Measurements from ENCODE around the gene PAPOLG.

The PAPOLG gene

GRCh38 chr2:60837123-60837522 is 81.1 kb downstream of the PAPOLG start:
- no peak for TF ChIP-seq CTCF (IDR thresholded peaks at IDR 0.05; ENCODE audit: low read depth, low read length)

GRCh38 chr2:60838481-60838880 is 82.4 kb downstream of the PAPOLG start:
- Histone ChIP-seq H3K27ac (no peak overlapping the region), H3K36me3 (no peaks in the 10 kb centered on the region), H3K4me3 (ENCODE audit: low read depth, low read length) (no peak overlapping the region), H3K27me3 (ENCODE audit: insufficient read depth, low read depth, severe bottlenecking) (no peaks in the 10 kb centered on the region), H3K9me3 (ENCODE audit: severe bottlenecking) (no peaks in the 10 kb centered on the region)
- no peak for TF ChIP-seq CTCF (IDR thresholded peaks at IDR 0.05; ENCODE audit: low read depth, low read length)
- DNase-seq: no peak

More at GRCh38 chr2:60837123-60837522, 81.1 kb downstream of the PAPOLG start:
- no peak for DNase-seq
- no peaks in the 10 kb centered on the region for H3K36me3 ChIP-seq
- H3K4me3 ChIP-seq (ENCODE audit: low read depth, low read length): no peak overlapping the region
- H3K27ac ChIP-seq: no peak overlapping the region
- no peaks in the 10 kb centered on the region for H3K27me3 ChIP-seq (ENCODE audit: insufficient read depth, low read depth, severe bottlenecking)
- no peaks in the 10 kb centered on the region for H3K9me3 ChIP-seq (ENCODE audit: severe bottlenecking)

- no peaks in the 10 kb centered on the region for H3K27me3 ChIP-seq (ENCODE audit: insufficient read depth, low read depth, severe bottlenecking)
- no peak for TF ChIP-seq CTCF (IDR thresholded peaks at IDR 0.05; ENCODE audit: low read depth, low read length)
- no peak overlapping the region for H3K27ac ChIP-seq
- no peak overlapping the region for H3K4me3 ChIP-seq (ENCODE audit: low read depth, low read length)
- no peaks in the 10 kb centered on the region for H3K36me3 ChIP-seq
- no peaks in the 10 kb centered on the region for H3K9me3 ChIP-seq (ENCODE audit: severe bottlenecking)
- DNase-seq: no peak
These were observed 83.2 kb downstream of the PAPOLG start for GRCh38 chr2:60839126-60839813.

GRCh38 chr2:60840880-60841279 is 84.8 kb downstream of the PAPOLG start:
- no peaks in the 10 kb centered on the region for H3K9me3 ChIP-seq (ENCODE audit: severe bottlenecking)
- H3K27ac ChIP-seq: no peak overlapping the region
- no peak for TF ChIP-seq CTCF (IDR thresholded peaks at IDR 0.05; ENCODE audit: low read depth, low read length)
- no peak overlapping the region for H3K4me3 ChIP-seq (ENCODE audit: low read depth, low read length)
- H3K27me3 ChIP-seq (ENCODE audit: insufficient read depth, low read depth, severe bottlenecking): no peaks in the 10 kb centered on the region
- no peak for DNase-seq
- H3K36me3 ChIP-seq: no peaks in the 10 kb centered on the region

GRCh38 chr2:60843006-60843405 is 86.9 kb downstream of the PAPOLG start:
- no peak for TF ChIP-seq CTCF (IDR thresholded peaks at IDR 0.05; ENCODE audit: low read depth, low read length)
- Histone ChIP-seq H3K27ac (no peak overlapping the region), H3K27me3 (ENCODE audit: insufficient read depth, low read depth, severe bottlenecking) (no peaks in the 10 kb centered on the region), H3K4me3 (ENCODE audit: low read depth, low read length) (no peak overlapping the region), H3K36me3 (no peaks in the 10 kb centered on the region), H3K9me3 (ENCODE audit: severe bottlenecking) (no peaks in the 10 kb centered on the region)
- DNase-seq: no peak

GRCh38 chr2:60844105-60844504 is 88.0 kb downstream of the PAPOLG start:
- Histone ChIP-seq H3K36me3 (no peaks in the 10 kb centered on the region), H3K4me3 (ENCODE audit: low read depth, low read length) (no peak overlapping the region), H3K27ac (no peak overlapping the region), H3K27me3 (ENCODE audit: insufficient read depth, low read depth, severe bottlenecking) (no peaks in the 10 kb centered on the region), H3K9me3 (ENCODE audit: severe bottlenecking) (no peaks in the 10 kb centered on the region)
- DNase-seq: no peak
- TF ChIP-seq CTCF (IDR thresholded peaks at IDR 0.05; ENCODE audit: low read depth, low read length): no peak
